LoVo (cell line): ENCODE measurements around the gene ACLY.
"Not testable (repeated sequence)": the region's sequence is repeated elsewhere in the genome, so short reads cannot be mapped to it uniquely, and the experiment has no call there.

Source experiments
- DNase-seq: peaks from one replicate; pipeline ENCODE4 v3.0.0-alpha.2; 2016; ENCODE audit warnings: low spot score

Gene ACLY

GRCh38 chr17:41939693-41940090, 20.9 kb upstream of the ACLY start:
- DNase-seq: no peak

- no peak for DNase-seq
Observed at GRCh38 chr17:41939044-41939692, 20.4 kb upstream of the ACLY start.

GRCh38 chr17:41937970-41938954, 19.5 kb upstream of the ACLY start:
- no peak for DNase-seq

- DNase-seq: no peak
Observed at GRCh38 chr17:41935641-41936040, 16.9 kb upstream of the ACLY start.

GRCh38 chr17:41932816-41933389, 14.2 kb upstream of the ACLY start:
- DNase-seq: no peak

GRCh38 chr17:41931715-41932114, 13.0 kb upstream of the ACLY start:
- not testable (repeated sequence) for DNase-seq

GRCh38 chr17:41930833-41931156, 12.0 kb upstream of the ACLY start:
- not testable (repeated sequence) for DNase-seq

- peak; percentile 96 for DNase-seq
Observed at GRCh38 chr17:41930009-41930832, 11.5 kb upstream of the ACLY start, which contains the start of gene ODAD4. Gene ODAD4 (plus strand): TSS chr17:41930617. CDS start chr17:41930724, 107 bp downstream.

GRCh38 chr17:41928693-41929251, 10.0 kb upstream of the ACLY start:
- no peak for DNase-seq

- no peak for DNase-seq
Observed at GRCh38 chr17:41925991-41926590, 7.3 kb upstream of the ACLY start.

- no peak for DNase-seq
Observed at GRCh38 chr17:41920580-41920955, 1.8 kb upstream of the ACLY start.

GRCh38 chr17:41919840-41920579, 1.3 kb upstream of the ACLY start:
- no peak for DNase-seq

GRCh38 chr17:41919165-41919817, 540 bp upstream of the ACLY start:
- peak; percentile 66 for DNase-seq

GRCh38 chr17:41917679-41918313, 955 bp downstream of the ACLY start:
- peak; percentile 48 for DNase-seq

GRCh38 chr17:41917192-41917591, 1.6 kb downstream of the ACLY start:
- DNase-seq: no peak

- DNase-seq: no peak
Observed at GRCh38 chr17:41915566-41915965, 3.2 kb downstream of the ACLY start.

- DNase-seq: no peak
Observed at GRCh38 chr17:41915020-41915419, 3.7 kb downstream of the ACLY start.

- no peak for DNase-seq
Observed at GRCh38 chr17:41914358-41914766, 4.4 kb downstream of the ACLY start.

GRCh38 chr17:41913798-41914197, 5.0 kb downstream of the ACLY start:
- DNase-seq: no peak

GRCh38 chr17:41912925-41913324, 5.8 kb downstream of the ACLY start:
- no peak for DNase-seq
